Inflammatory macrophage treated with lipopolysaccharide for 1 hour (primary cell): ENCODE data around the gene VIL1.

ENCODE experiments used
- DNase-seq, 2 donors: peaks; one replicate each; pipeline ENCODE4 v3.0.0-alpha.2; 2020 to 2022

The VIL1 gene

DNA sequence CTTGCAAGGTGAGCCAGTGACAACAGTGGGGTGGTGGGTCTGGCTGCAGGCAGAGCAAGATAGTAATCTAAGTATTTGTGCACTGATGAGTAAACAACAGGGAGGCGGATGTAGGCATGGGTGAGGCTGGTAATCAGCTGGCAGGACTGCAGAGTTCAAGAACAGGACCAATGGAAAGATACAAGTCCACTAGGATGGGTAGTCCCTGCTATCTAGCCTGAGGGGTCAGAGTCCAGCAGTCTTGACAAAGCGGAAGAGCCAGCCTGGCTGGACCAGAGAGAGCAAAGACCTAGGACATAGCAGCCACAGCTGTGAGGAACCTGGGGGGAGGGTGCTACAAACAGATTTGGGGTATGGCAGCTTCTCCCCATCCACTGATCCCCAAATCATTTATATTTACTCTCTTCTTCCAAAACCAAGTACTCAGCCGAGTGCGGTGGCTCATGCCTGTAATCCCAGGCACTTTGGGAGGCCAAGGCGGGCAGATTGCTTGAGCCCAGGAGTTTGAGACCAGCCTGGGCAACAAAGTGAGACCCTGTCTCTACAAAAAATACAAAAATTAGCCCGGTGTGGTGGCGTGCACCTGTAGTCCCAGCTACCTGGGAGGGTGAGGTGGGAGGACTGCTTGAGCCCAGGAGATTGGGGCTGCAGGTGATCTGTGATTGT lies 25.9 kb downstream of the VIL1 start:
- no peak for DNase-seq

DNA sequence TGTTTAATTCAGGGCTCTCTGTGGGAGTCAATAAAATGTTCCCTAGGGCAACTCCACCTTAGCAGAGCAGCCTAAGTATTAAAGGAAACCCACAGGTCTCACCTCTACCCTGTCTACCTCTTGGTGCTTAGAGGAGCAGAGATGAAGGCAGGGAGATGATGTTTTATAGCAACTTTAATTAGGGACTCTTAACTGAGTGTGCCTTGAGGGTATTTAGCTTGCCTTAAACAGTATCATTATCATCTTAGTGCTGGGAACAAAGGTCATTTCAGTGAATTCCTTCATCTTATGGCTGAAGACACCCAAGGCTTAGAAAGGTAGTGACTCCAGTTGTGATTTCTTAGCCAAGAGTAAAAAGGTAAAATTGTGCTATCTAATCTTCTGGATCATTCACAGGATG lies 26.7 kb downstream of the VIL1 start:
- no peak for DNase-seq

- DNase-seq = no peak
These were observed 27.6 kb downstream of the VIL1 start for GRCh38 chr2:218446547-218446946.

- DNase-seq = no peak
These were observed 28.1 kb downstream of the VIL1 start for GRCh38 chr2:218447072-218447471.

- no peak for DNase-seq
These were observed 30.0 kb downstream of the VIL1 start for GRCh38 chr2:218448934-218449333.

DNA sequence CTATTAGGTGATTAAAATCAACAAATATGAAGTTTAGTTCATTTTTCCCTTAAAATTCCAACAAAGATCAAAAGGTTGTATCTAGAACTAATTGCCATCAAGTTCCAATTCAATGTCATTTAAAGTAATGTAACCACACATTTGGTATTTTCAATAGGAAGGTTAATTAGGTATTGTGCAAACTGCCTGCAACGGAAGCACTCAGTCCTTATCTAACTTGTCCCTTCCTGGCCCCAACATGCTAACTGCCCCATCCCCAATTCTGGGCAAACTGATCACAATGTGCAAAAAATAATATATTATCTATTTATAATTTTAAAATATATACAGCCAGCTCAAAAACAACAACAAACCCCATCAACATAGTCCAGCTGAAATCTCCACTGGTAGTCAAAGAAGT lies 33.2 kb downstream of the VIL1 start:
- DNase-seq = no peak

GRCh38 chr2:218456849-218457248 lies 37.9 kb downstream of the VIL1 start:
- DNase-seq = no peak

GRCh38 chr2:218458598-218458997 lies 39.7 kb downstream of the VIL1 start:
- no peak for DNase-seq

GRCh38 chr2:218465987-218466633 lies 47.2 kb downstream of the VIL1 start:
- DNase-seq = peak; percentile 17 to 74

DNA sequence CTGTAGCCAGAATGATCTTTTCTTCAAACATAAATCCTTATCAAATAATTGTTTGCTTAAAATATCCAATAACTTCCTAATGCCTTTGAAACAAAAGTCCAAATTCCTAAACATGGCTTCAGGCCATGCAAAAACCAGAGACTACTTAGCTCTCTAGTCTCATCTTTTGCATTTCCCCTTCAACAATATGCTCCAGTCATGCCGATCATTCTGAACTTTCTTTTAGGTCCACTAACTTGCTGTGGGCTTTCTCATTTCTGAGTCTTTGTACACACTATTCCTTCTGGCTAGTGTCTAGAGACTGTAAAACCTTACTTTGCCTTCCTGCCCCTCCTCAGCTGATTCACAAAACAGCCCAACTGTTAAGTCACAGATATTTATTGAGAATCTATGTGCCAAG lies 51.5 kb downstream of the VIL1 start:
- no peak for DNase-seq

DNA sequence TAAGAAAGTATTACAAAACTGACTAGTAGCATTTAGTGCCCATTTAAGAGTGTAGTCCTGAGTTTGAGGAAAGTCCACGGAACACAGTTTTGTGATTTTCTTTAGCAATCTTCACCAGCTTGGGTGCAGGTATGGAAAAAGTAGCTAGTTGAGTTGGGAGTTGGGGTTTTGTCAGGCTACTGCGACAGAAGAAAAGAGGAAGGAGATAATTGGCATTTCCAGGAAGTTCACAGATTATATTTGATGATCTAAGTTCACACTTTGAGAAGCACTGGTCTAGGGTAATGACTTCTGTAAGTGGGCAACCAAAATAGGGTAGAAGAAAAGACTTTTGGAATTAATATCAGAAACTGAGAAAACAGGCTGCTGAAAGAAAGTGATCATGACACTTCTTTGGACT lies 52.1 kb downstream of the VIL1 start:
- DNase-seq = peak; percentile 9 to 18

- DNase-seq = peak; percentile 57 to 69
These were observed 53.1 kb downstream of the VIL1 start for GRCh38 chr2:218471982-218472381.

DNA sequence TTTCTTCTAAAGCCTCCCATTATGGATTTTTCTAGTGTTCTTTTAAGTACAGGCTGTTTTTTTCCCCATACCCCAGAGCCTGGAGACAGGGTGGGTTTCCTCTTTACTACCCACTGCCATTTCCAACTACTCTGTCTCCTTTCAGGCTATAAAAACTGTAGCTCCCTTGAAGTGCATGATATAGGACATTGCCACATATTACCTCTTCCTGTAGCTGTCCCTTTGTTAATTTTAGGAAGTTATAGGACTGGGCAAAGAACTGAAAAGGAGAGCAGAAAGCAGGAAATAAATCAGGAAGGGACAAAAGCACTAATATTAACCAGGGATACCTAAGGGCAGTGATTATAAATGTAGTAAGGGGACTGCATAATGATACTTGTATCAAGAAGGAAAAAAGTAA lies 54.1 kb downstream of the VIL1 start:
- DNase-seq = peak; percentile 14 to 17

DNA sequence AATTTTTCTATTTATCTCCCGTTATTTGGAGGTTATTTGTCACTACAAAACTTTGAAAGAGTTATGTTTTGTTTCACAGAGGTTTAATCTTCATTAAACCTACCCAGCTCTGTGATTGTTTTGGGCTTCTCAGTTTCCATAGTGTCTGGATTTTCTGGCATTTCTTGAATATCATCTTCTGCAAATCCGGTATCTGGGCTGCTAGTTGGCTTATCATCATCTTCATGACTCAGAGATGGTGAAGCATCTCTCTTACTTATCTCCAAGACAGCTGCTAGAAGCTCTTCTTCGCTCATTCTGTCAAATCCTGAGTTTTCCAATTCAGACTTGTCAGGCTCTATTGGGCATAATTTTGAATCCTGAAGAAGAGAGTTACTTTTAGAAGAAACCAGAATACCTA lies 55.6 kb downstream of the VIL1 start:
- no peak for DNase-seq

- DNase-seq = no peak
These were observed 57.8 kb downstream of the VIL1 start for GRCh38 chr2:218476676-218477075.

DNA sequence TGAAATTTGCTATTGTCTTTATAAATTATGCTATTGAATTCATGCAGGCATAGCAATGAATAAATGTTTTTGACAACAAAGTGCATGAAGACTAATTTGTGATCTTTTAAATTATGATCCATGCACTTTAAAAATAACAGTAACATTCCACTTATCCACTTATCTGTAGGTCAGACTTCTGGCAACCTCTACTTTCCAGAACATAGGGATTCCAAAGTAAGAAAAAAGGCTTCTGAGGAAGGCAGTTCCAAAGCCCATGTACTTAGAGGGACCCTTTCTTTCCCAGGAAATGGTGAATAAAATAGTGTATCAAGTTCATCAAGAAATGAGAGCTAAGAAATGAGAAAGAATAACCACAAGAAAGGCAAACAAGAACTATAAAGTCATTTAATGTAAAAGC lies 58.3 kb downstream of the VIL1 start:
- no peak for DNase-seq

- DNase-seq = no peak
These were observed 59.6 kb downstream of the VIL1 start for GRCh38 chr2:218478544-218478943.

- no peak for DNase-seq
These were observed 60.7 kb downstream of the VIL1 start for GRCh38 chr2:218479595-218479994.

DNA sequence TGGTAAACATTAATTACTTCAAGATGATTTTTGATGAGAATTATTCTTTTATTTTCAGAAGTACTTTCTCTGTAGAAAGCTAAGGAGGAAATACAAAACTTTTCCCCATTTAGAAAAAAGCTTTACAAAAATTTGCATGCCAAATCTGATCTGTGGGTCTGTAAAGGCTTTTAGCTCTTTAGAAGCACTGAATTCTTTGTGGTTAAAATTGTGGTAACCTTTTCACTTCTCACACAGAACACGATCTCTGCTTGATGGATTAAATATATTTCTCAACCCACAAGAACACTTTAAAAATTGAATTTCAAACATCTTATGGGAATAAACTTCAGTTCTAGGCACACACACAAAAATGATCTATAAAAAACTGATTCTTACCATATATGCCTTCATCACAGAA lies 63.7 kb downstream of the VIL1 start:
- DNase-seq = no peak

DNA sequence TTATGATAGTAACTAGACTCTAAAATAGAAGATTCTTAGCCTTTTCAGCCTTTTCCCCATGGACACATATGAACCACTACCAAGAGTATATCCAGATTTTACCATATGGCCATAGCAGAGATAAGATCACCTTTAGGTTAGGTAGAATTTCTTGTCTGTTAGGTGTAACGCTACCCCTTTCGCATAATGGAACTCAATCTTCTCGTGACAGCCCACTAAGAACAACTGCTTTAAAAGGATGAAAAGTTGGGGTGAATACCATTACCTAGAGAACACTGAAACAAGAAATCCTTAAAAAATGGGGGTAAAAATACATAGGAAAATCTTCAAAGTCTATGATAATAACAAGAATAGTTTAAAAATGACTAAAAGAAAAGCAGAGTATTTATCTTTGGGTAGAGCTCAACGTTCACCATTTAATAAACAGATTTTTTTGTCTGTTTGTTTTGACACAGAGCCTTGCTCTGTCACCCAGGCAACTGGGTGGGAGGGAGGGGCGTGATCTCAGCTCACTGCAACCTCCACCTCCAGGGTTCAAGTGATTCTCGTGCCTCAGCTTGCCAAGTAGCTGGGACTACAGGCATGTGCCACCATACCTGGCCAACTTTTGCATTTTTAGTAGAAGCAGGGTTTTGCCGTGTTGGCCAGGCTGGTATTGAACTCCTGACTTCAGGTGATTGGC lies 67.2 kb downstream of the VIL1 start:
- DNase-seq = no peak

DNA sequence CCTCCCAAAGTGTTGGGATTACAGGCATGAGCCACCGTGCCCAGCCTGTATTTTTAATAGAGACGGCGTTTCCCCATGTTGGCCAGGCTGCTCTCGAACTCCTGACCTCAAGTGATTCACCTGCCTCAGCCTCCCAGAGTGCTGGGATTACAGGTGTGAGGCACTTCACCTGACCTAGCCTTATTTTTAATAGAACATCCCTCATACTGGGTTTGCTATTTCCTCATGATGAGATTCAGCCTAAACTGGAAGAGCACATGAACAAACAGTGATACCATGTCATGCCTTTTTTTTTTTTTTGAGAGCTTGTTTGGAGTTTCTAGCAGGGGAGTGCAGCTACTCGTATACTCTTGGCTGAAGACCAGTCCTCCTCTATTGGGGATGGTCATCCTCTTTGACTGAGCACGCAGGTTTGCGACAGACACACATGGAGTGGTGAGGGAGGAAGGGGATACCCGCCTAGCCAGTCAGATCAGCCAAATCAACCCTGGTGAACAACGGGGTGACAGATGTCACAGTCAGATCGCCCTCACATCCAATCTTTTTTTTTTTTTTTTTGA lies 81.7 kb downstream of the VIL1 start:
- no peak for DNase-seq

GRCh38 chr2:218501665-218502064 lies 82.7 kb downstream of the VIL1 start:
- DNase-seq = no peak
